ENCODE measurements around the gene SLC1A2.

SLC1A2 gene

GRCh38 chr11:35308157-35308556 lies 111.2 kb downstream of the SLC1A2 start:
- Histone ChIP-seq H3K9ac (ENCODE audit: low read length) (no peak overlapping the region), H3K36me3 (ENCODE audit: control insufficient read depth, insufficient read depth, low read length) (no peaks in the 10 kb centered on the region), H3K4me1 (ENCODE audit: control insufficient read depth, insufficient read depth, low read length) (peaks cover 3% of the 10 kb centered on the region), H3K4me3 (ENCODE audit: low read length) (no peak overlapping the region), H3K27ac (ENCODE audit: low read depth, low read length) (no peak overlapping the region), H3K27me3 (ENCODE audit: control insufficient read depth, insufficient read depth, low read length) (no peaks in the 10 kb centered on the region)

DNA sequence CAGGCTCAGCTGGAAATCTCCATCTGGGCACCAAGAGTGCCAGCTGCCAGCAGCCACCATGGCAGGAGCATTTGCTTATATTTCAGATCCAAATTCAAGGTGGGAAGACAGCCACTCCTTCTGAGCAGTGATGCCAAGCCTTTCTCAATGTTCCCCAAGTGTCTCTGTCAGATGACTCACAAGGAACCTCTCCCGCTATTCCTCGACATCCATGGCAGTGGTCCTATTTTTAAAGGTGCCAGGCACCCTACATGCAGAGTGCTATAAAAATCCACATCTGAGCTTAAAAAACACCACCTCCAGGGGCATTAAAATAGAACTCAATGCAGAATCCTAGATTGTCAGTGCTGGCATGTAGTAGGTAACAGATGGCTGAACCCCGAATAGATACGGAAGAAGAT lies 112.1 kb downstream of the SLC1A2 start:
- H3K27me3 ChIP-seq (ENCODE audit: control insufficient read depth, insufficient read depth, low read length), result no peaks in the 10 kb centered on the region
- H3K4me1 ChIP-seq (ENCODE audit: control insufficient read depth, insufficient read depth, low read length), result peaks cover 3% of the 10 kb centered on the region
- H3K27ac ChIP-seq (ENCODE audit: low read depth, low read length), result no peak overlapping the region
- no peak overlapping the region for H3K9ac ChIP-seq (ENCODE audit: low read length)
- no peaks in the 10 kb centered on the region for H3K36me3 ChIP-seq (ENCODE audit: control insufficient read depth, insufficient read depth, low read length)
- H3K4me3 ChIP-seq (ENCODE audit: low read length), result no peak overlapping the region

GRCh38 chr11:35305670-35306382 lies 113.5 kb downstream of the SLC1A2 start:
- no peaks in the 10 kb centered on the region for H3K27me3 ChIP-seq (ENCODE audit: control insufficient read depth, insufficient read depth, low read length)
- H3K27ac ChIP-seq (ENCODE audit: low read depth, low read length), result no peak overlapping the region
- H3K9ac ChIP-seq (ENCODE audit: low read length), result no peak overlapping the region
- H3K4me1 ChIP-seq (ENCODE audit: control insufficient read depth, insufficient read depth, low read length), result peaks cover 3% of the 10 kb centered on the region
- no peak overlapping the region for H3K4me3 ChIP-seq (ENCODE audit: low read length)
- no peaks in the 10 kb centered on the region for H3K36me3 ChIP-seq (ENCODE audit: control insufficient read depth, insufficient read depth, low read length)

DNA sequence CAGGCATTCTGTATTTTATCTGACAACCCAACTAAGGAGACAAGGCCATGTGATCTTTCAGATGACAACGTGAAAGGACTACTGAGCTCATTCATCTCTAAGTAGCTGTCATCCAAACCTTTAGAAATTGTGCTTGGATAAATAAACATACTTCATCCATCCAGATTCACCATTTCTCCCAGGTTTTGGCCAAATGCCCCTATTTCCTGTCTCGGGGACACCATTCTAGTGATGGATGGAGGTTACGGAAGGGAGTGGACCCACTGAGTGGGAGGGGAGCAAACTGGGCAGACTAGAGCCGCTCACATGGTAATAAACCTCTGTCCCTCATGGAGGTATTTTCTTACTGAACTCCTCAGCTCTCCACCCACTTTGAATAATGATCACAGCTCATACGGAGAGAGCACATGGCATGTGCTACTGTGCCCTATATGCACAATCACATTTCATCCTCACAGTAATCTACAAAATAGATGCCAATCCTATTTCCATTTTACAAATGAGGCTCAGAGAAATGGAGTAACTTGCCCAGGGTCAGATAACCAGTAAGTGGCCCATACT lies 114.4 kb downstream of the SLC1A2 start:
- H3K9ac ChIP-seq (ENCODE audit: low read length), result no peak overlapping the region
- H3K4me3 ChIP-seq (ENCODE audit: low read length), result no peak overlapping the region
- peaks cover 3% of the 10 kb centered on the region for H3K4me1 ChIP-seq (ENCODE audit: control insufficient read depth, insufficient read depth, low read length)
- no peaks in the 10 kb centered on the region for H3K36me3 ChIP-seq (ENCODE audit: control insufficient read depth, insufficient read depth, low read length)
- no peak overlapping the region for H3K27ac ChIP-seq (ENCODE audit: low read depth, low read length)
- H3K27me3 ChIP-seq (ENCODE audit: control insufficient read depth, insufficient read depth, low read length), result no peaks in the 10 kb centered on the region

DNA sequence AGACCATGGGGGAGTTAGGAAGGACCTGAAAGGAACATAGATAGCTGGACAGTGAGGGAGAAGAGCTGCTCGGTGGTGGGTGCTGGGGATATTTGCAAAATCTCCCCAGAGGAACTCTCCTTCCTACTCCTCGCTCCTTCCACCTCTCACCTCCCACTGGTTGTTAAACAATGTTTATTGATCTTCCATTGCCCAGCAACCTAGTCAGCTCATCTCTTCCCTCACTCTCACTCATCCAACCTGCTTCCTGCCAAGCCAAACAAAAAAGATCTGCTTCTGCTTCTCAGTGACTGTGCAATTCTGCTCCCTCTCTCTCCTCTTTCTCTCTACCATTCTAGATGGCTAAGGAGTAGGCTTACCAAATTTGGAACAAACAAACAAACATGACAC lies 115.0 kb downstream of the SLC1A2 start:
- Histone ChIP-seq H3K27ac (ENCODE audit: low read depth, low read length) (peak overlapping the region; percentile 55), H3K4me3 (ENCODE audit: low read length) (no peak overlapping the region), H3K27me3 (ENCODE audit: control insufficient read depth, insufficient read depth, low read length) (no peaks in the 10 kb centered on the region), H3K9ac (ENCODE audit: low read length) (no peak overlapping the region), H3K4me1 (ENCODE audit: control insufficient read depth, insufficient read depth, low read length) (peaks cover 3% of the 10 kb centered on the region), H3K36me3 (ENCODE audit: control insufficient read depth, insufficient read depth, low read length) (no peaks in the 10 kb centered on the region)

DNA sequence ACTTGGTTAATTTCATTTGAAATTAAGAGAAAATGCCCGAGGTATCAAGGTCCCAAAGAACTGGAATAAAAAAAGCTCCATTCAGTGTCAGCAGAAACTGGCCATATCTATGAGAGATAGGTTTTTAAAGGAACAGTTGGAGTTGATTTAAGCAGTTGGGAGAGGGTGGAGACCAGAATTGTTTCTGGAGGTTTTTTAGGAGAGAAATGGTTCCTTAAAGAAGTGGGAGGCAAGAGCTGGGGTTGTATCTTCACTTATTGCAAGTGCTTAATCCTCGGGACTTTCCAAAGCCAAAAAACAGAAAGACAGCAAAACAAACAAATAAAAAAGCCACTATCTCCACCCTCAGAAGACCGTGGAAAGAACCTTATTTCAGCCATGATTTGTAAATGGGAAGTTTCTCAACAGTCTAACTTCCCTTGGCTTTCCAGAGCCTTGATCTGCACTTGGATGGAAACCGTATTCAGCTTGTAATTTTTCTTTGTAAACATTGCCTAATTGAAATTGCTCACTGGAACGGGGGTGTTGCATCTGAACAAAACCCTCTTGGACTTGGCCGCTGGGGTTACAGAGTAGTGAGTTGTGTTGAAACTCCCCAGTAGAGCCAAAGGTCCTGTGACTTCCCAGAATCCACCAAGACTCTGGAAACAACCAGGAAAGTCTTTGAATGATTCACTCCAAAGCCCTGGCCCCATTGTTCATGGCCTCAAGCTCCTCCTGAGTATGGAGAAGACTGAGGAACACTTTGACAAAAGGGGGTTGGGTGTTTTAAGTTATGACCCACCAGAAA lies 115.6 kb downstream of the SLC1A2 start:
- Histone ChIP-seq H3K4me3 (ENCODE audit: low read length) (no peak overlapping the region), H3K27me3 (ENCODE audit: control insufficient read depth, insufficient read depth, low read length) (no peaks in the 10 kb centered on the region), H3K4me1 (ENCODE audit: control insufficient read depth, insufficient read depth, low read length) (peaks cover 3% of the 10 kb centered on the region), H3K9ac (ENCODE audit: low read length) (no peak overlapping the region), H3K36me3 (ENCODE audit: control insufficient read depth, insufficient read depth, low read length) (no peaks in the 10 kb centered on the region), H3K27ac (ENCODE audit: low read depth, low read length) (peak overlapping the region; percentile 55)

DNA sequence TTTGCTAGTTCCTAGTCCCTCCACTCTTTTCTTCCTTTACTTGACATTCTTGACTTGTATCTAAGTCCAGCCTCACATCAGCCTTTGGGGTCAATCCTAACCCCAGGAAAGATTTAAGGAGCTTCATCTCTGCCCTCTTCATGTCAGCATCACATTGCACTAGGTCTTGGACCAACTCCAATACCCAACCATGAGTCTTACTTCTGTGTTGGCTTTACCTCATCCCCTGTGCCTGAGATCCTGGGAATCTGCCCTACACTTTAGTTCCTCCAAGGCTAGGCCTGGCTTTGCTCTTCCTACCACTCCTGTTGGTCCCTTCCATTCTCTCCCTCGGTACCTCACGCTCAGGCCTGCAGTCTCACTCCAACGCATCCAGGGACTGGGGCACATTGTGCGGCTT lies 117.0 kb downstream of the SLC1A2 start:
- no peaks in the 10 kb centered on the region for H3K27me3 ChIP-seq (ENCODE audit: control insufficient read depth, insufficient read depth, low read length)
- H3K4me3 ChIP-seq (ENCODE audit: low read length), result no peak overlapping the region
- no peak overlapping the region for H3K27ac ChIP-seq (ENCODE audit: low read depth, low read length)
- no peak overlapping the region for H3K9ac ChIP-seq (ENCODE audit: low read length)
- peaks cover 3% of the 10 kb centered on the region for H3K4me1 ChIP-seq (ENCODE audit: control insufficient read depth, insufficient read depth, low read length)
- no peaks in the 10 kb centered on the region for H3K36me3 ChIP-seq (ENCODE audit: control insufficient read depth, insufficient read depth, low read length)

- Histone ChIP-seq H3K36me3 (ENCODE audit: control insufficient read depth, insufficient read depth, low read length) (no peaks in the 10 kb centered on the region), H3K4me1 (ENCODE audit: control insufficient read depth, insufficient read depth, low read length) (no peaks in the 10 kb centered on the region), H3K27me3 (ENCODE audit: control insufficient read depth, insufficient read depth, low read length) (no peaks in the 10 kb centered on the region), H3K27ac (ENCODE audit: low read depth, low read length) (no peak overlapping the region), H3K9ac (ENCODE audit: low read length) (no peak overlapping the region), H3K4me3 (ENCODE audit: low read length) (no peak overlapping the region)
Observed at GRCh38 chr11:35298369-35298768, 121.0 kb downstream of the SLC1A2 start.

DNA sequence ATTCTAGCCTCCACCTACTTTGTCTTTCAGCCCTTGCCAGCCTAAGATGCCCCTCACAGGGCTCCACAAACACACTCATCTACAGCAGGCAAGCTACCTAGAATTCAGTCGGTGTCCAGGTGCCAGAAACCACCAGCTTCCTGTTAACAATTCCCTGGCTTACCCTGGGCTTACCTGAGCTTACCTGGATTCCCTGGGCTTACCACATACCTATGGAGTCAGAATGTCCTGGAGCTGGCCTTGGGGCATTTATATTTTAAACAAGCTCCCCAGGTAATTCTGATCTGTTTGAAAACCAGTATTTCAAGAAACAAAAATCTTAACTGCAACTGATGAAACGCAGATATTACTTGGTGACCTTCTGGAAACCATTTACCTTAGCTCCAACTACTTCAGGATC lies 123.6 kb downstream of the SLC1A2 start:
- Histone ChIP-seq H3K36me3 (ENCODE audit: control insufficient read depth, insufficient read depth, low read length) (no peaks in the 10 kb centered on the region), H3K9ac (ENCODE audit: low read length) (no peak overlapping the region), H3K4me1 (ENCODE audit: control insufficient read depth, insufficient read depth, low read length) (no peaks in the 10 kb centered on the region), H3K27ac (ENCODE audit: low read depth, low read length) (no peak overlapping the region), H3K27me3 (ENCODE audit: control insufficient read depth, insufficient read depth, low read length) (no peaks in the 10 kb centered on the region), H3K4me3 (ENCODE audit: low read length) (no peak overlapping the region)

DNA sequence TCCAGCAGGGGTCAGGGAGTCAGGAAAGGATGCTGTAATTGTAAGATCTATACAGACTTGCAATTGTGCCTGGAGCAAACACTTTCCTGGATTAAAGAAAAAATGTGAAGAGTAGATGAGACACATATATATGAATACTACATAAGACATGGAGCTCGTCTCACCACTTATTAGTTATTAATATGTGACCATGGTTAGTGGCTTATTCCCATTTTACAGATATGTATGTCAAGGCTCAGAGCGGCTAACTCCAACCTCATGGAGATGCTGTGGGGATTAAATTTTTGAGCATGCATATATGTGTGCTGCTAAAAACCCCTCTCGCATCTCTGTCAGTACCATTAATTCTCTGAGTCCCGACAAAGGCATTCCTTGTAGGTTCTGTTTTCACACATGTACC lies 125.7 kb downstream of the SLC1A2 start:
- H3K4me3 ChIP-seq (ENCODE audit: low read length), result no peak overlapping the region

GRCh38 chr11:35293035-35293434 lies 126.3 kb downstream of the SLC1A2 start:
- H3K9ac ChIP-seq (ENCODE audit: low read length), result no peak overlapping the region
- no peak overlapping the region for H3K4me3 ChIP-seq (ENCODE audit: low read length)
- H3K4me1 ChIP-seq (ENCODE audit: control insufficient read depth, insufficient read depth, low read length), result no peaks in the 10 kb centered on the region
- H3K27me3 ChIP-seq (ENCODE audit: control insufficient read depth, insufficient read depth, low read length), result no peaks in the 10 kb centered on the region
- H3K27ac ChIP-seq (ENCODE audit: low read depth, low read length), result no peak overlapping the region
- H3K36me3 ChIP-seq (ENCODE audit: control insufficient read depth, insufficient read depth, low read length), result no peaks in the 10 kb centered on the region

More for the DNA sequence above, 125.7 kb downstream of the SLC1A2 start:
- Histone ChIP-seq H3K9ac (ENCODE audit: low read length) (no peak overlapping the region), H3K27me3 (ENCODE audit: control insufficient read depth, insufficient read depth, low read length) (no peaks in the 10 kb centered on the region), H3K36me3 (ENCODE audit: control insufficient read depth, insufficient read depth, low read length) (no peaks in the 10 kb centered on the region), H3K27ac (ENCODE audit: low read depth, low read length) (no peak overlapping the region), H3K4me1 (ENCODE audit: control insufficient read depth, insufficient read depth, low read length) (no peaks in the 10 kb centered on the region)

GRCh38 chr11:35292279-35292678 lies 127.1 kb downstream of the SLC1A2 start:
- Histone ChIP-seq H3K27ac (ENCODE audit: low read depth, low read length) (no peak overlapping the region), H3K36me3 (ENCODE audit: control insufficient read depth, insufficient read depth, low read length) (no peaks in the 10 kb centered on the region), H3K4me1 (ENCODE audit: control insufficient read depth, insufficient read depth, low read length) (no peaks in the 10 kb centered on the region), H3K27me3 (ENCODE audit: control insufficient read depth, insufficient read depth, low read length) (no peaks in the 10 kb centered on the region), H3K9ac (ENCODE audit: low read length) (no peak overlapping the region), H3K4me3 (ENCODE audit: low read length) (no peak overlapping the region)

All from rectal smooth muscle tissue (tissue), 1 donor.